T-helper 9 cell (primary cell): ENCODE measurements around the gene UBR3.
"Not testable (repeated sequence)": the region's sequence is repeated elsewhere in the genome, so short reads cannot be mapped to it uniquely, and the experiment has no call there.

Experiments
- DNase-seq: peaks from one replicate; pipeline ENCODE4 v3.0.0-alpha.2; 2020

The UBR3 gene

GRCh38 chr2:169824373-169825333, 2.6 kb upstream of the UBR3 start, which contains the start of gene METTL5:
METTL5 (minus strand) TSS chr2:169824905; CDS start chr2:169824597, 308 bp downstream.
- DNase-seq, result peak; percentile 69

GRCh38 chr2:169828141-169828811, 1.0 kb downstream of the UBR3 start:
- DNase-seq, result peak; percentile 20

GRCh38 chr2:169834401-169834800, 7.1 kb downstream of the UBR3 start:
- DNase-seq, result no peak

GRCh38 chr2:169838743-169839489, 11.7 kb downstream of the UBR3 start:
- DNase-seq, result no peak

GRCh38 chr2:169839954-169840746, 12.9 kb downstream of the UBR3 start:
- no peak for DNase-seq

GRCh38 chr2:169840747-169841142, 13.5 kb downstream of the UBR3 start:
- no peak for DNase-seq

GRCh38 chr2:169841625-169842024, 14.4 kb downstream of the UBR3 start:
- DNase-seq, result not testable (repeated sequence)

- DNase-seq, result no peak
Observed at GRCh38 chr2:169845016-169845415, 17.8 kb downstream of the UBR3 start.

GRCh38 chr2:169848959-169849693, 21.9 kb downstream of the UBR3 start:
- DNase-seq, result not testable (repeated sequence)

- no peak for DNase-seq
Observed at GRCh38 chr2:169849710-169850109, 22.5 kb downstream of the UBR3 start.

- DNase-seq, result no peak
Observed at GRCh38 chr2:169853041-169853668, 25.9 kb downstream of the UBR3 start.

- not testable (repeated sequence) for DNase-seq
Observed at GRCh38 chr2:169855281-169856258, 28.3 kb downstream of the UBR3 start.

GRCh38 chr2:169859423-169859822, 32.2 kb downstream of the UBR3 start:
- DNase-seq, result no peak

GRCh38 chr2:169860149-169860548, 32.9 kb downstream of the UBR3 start:
- DNase-seq, result no peak

GRCh38 chr2:169862816-169863215, 35.6 kb downstream of the UBR3 start:
- DNase-seq, result no peak

- no peak for DNase-seq
Observed at GRCh38 chr2:169865492-169865891, 38.2 kb downstream of the UBR3 start.

GRCh38 chr2:169866230-169866629, 39.0 kb downstream of the UBR3 start:
- not testable (repeated sequence) for DNase-seq

GRCh38 chr2:169867579-169867978, 40.3 kb downstream of the UBR3 start:
- DNase-seq, result no peak

- no peak for DNase-seq
Observed at GRCh38 chr2:169868951-169869350, 41.7 kb downstream of the UBR3 start.

- DNase-seq, result not testable (repeated sequence)
Observed at GRCh38 chr2:169871369-169871768, 44.1 kb downstream of the UBR3 start.
